ENCODE measurements around the gene ZNF565. TPM values are rescaled to one million over a fixed set of nuclear protein-coding genes. Genes with fewer than 3 reads are reported as not detected.
A peak's percentile ranks its signal among the peaks of the same experiment; 100 is the strongest.

Gene ZNF565
- total and polyA plus RNA-seq, 2 of the 13 experiments (the other 11 are each of a cell fraction or from before 2014, with no cell fraction given): 1.8 to 5.2 TPM

DNA sequence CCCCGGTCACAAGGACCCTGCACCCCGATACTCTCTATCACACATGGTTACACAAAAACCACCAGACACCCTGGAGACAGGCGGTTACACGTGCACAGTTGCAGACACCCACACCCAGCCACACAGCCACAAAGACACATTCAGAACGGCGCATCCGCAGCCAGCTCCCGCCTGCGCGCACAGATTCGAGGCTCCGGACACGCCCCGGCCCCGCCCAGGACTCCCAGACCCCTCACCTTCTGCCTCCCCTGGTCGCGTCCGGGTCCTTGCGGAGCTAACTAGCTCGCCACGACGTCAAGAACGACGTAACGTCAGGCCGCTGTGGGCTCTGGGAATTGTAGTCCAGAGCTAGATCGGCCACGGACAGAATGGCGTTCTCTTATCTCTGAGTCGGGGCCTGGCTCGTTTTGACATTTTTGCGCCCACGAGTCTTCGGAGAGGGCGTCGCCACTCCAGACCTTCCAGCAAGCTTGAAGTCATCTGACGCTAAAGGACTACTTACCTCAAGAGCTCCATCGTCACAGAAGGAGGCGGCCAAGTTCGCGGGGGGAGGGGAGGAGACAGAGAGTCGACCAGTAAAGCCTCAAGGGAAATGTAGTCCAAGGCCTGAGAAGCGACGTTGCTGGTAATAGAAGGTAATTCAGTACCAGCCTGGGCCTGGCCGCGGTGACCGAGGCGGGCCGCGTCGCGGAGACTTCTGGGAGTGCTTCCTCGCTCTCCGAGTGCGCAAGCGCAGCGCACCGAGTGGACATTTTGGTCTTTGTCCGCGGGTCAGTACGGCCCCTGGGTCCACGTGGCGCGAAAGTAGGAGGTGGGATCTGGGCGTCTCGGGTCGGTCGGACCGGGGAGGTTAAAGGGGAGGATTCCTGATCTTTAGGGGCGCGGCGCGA, at the start of gene ZNF565, which contains the start of gene ZNF146 (continued):
- TF ChIP-seq RELA (CRISPR knock-in tag; IDR thresholded peaks at IDR 0.05): no peak; the same call in 1 of the 2 replicates
- no peak for TF ChIP-seq SRSF4 (IDR thresholded peaks at IDR 0.05; ENCODE audit: low read depth, low read length, poor library complexity, severe bottlenecking)
- TF ChIP-seq ZNF274 (CRISPR knock-in tag; IDR thresholded peaks at IDR 0.05): 0 out of 2 replicates have a peak, but pooled peaks have one; percentile 59
- TF ChIP-seq ZNF354B (CRISPR knock-in tag; IDR thresholded peaks at IDR 0.05): no peak
- TF ChIP-seq ZNF383 (CRISPR knock-in tag; IDR thresholded peaks at IDR 0.05; ENCODE audit: borderline replicate concordance): 0 out of 2 replicates have a peak, but pooled peaks have one; percentile 81
- TF ChIP-seq SP1 (IDR thresholded peaks at IDR 0.05): no peak
- TF ChIP-seq SP1 (CRISPR knock-in tag; IDR thresholded peaks at IDR 0.05): peak; percentile 35; the same call in 1 of the 2 replicates
- peak; percentile 98 for TF ChIP-seq ZFX (CRISPR knock-in tag; IDR thresholded peaks at IDR 0.05; ENCODE audit: low read depth)
- TF ChIP-seq ZNF343 (CRISPR knock-in tag; IDR thresholded peaks at IDR 0.05): no peak
- no peak for TF ChIP-seq ZNF781 (CRISPR knock-in tag; IDR thresholded peaks at IDR 0.05; ENCODE audit: borderline replicate concordance, not compliant biosample characterization)
- TF ChIP-seq ZNF33A (CRISPR knock-in tag; IDR thresholded peaks at IDR 0.05; ENCODE audit: borderline replicate concordance): no peak
- 0 out of 2 replicates have a peak, but pooled peaks have one; percentile 67 for TF ChIP-seq ZNF772 (CRISPR knock-in tag; IDR thresholded peaks at IDR 0.05)
- TF ChIP-seq SIN3B (IDR thresholded peaks at IDR 0.05; ENCODE audit: low read length): no peak
- peak; percentile 61 for TF ChIP-seq TAF1 (CRISPR knock-in tag; IDR thresholded peaks at IDR 0.05)
- peak; percentile 83 for TF ChIP-seq MXD4 (CRISPR knock-in tag; IDR thresholded peaks at IDR 0.05)
- no peak for TF ChIP-seq PHB2 (IDR thresholded peaks at IDR 0.05; ENCODE audit: partially characterized antibody)
- peak; percentile 75; the same call in 1 of the 2 replicates for TF ChIP-seq ZNF180 (CRISPR knock-in tag; IDR thresholded peaks at IDR 0.05; ENCODE audit: borderline replicate concordance, low read depth)
- peak; percentile 29 for TF ChIP-seq FOXA3 (CRISPR knock-in tag; IDR thresholded peaks at IDR 0.05)
- peak; percentile 92 for TF ChIP-seq NR2C2 (CRISPR knock-in tag; IDR thresholded peaks at IDR 0.05; ENCODE audit: borderline replicate concordance)
- TF ChIP-seq, protein P1, sequence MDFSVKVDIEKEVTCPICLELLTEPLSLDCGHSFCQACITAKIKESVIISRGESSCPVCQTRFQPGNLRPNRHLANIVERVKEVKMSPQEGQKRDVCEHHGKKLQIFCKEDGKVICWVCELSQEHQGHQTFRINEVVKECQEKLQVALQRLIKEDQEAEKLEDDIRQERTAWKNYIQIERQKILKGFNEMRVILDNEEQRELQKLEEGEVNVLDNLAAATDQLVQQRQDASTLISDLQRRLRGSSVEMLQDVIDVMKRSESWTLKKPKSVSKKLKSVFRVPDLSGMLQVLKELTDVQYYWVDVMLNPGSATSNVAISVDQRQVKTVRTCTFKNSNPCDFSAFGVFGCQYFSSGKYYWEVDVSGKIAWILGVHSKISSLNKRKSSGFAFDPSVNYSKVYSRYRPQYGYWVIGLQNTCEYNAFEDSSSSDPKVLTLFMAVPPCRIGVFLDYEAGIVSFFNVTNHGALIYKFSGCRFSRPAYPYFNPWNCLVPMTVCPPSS (IDR thresholded peaks at IDR 0.05): no peak
- TF ChIP-seq TBX3 (IDR thresholded peaks at IDR 0.05; ENCODE audit: borderline replicate concordance): no peak
- peak; percentile 77 for TF ChIP-seq CCDC6 (CRISPR knock-in tag; IDR thresholded peaks at IDR 0.05)
- TF ChIP-seq CREB1 (IDR thresholded peaks at IDR 0.05): peak; percentile 87
- TF ChIP-seq CREB1 (CRISPR knock-in tag; IDR thresholded peaks at IDR 0.05): peak; percentile 98
- no peak for TF ChIP-seq NFE2 (CRISPR knock-in tag; IDR thresholded peaks at IDR 0.05)
- TF ChIP-seq, protein P2, sequence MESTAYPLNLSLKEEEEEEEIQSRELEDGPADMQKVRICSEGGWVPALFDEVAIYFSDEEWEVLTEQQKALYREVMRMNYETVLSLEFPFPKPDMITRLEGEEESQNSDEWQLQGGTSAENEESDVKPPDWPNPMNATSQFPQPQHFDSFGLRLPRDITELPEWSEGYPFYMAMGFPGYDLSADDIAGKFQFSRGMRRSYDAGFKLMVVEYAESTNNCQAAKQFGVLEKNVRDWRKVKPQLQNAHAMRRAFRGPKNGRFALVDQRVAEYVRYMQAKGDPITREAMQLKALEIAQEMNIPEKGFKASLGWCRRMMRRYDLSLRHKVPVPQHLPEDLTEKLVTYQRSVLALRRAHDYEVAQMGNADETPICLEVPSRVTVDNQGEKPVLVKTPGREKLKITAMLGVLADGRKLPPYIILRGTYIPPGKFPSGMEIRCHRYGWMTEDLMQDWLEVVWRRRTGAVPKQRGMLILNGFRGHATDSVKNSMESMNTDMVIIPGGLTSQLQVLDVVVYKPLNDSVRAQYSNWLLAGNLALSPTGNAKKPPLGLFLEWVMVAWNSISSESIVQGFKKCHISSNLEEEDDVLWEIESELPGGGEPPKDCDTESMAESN (CRISPR knock-in tag; conservative IDR thresholded peaks at IDR 0.05): peak; percentile 79; the same call in 1 of the 2 replicates
- TF ChIP-seq KLF6 (CRISPR knock-in tag; IDR thresholded peaks at IDR 0.05): no peak
- TF ChIP-seq, protein P3, sequence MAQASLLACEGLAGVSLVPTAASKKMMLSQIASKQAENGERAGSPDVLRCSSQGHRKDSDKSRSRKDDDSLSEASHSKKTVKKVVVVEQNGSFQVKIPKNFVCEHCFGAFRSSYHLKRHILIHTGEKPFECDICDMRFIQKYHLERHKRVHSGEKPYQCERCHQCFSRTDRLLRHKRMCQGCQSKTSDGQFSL (CRISPR knock-in tag; IDR thresholded peaks at IDR 0.05): no peak
- no peak for TF ChIP-seq TSC22D2 (CRISPR knock-in tag; IDR thresholded peaks at IDR 0.05; ENCODE audit: borderline replicate concordance)

Data from HepG2 (cell line).